Neural progenitor cell (in vitro differentiated cells): Measurements from ENCODE around the gene PRPH2. TPM values are rescaled to one million over a fixed set of nuclear protein-coding genes. Genes with fewer than 3 reads are reported as not detected.
"Not testable (repeated sequence)": the region's sequence is repeated elsewhere in the genome, so short reads cannot be mapped to it uniquely, and the experiment has no call there.

ENCODE experiments used
- DNase-seq: peaks from one replicate; pipeline ENCODE4 v3.0.0-alpha.2; 2016; ENCODE audit warnings: low spot score
- H2AFZ ChIP-seq: fragments of 200-600 bp; sonication (generic); replicated peaks from 2 replicates; pipeline ENCODE4 v1.6.1; 2016; ENCODE audit warnings: antibody characterized with exemption
- H3F3A ChIP-seq: fragments of 200-600 bp; sonication (generic); 2 replicates; pipeline ENCODE4 v1.6.1; 2016; ENCODE audit warnings: antibody characterized with exemption, low read depth
- H3K27ac ChIP-seq: fragments of 200-600 bp; sonication (generic); 2 replicates; pipeline ENCODE4 v1.5.1; 2016; ENCODE audit warnings: mild to moderate bottlenecking
- H3K27me3 ChIP-seq: fragments of 200-600 bp; sonication (generic); 2 replicates; pipeline ENCODE4 v1.6.1; 2016; ENCODE audit warnings: mild to moderate bottlenecking, moderate library complexity
- H3K36me3 ChIP-seq: fragments of 200-600 bp; sonication (generic); 2 replicates; pipeline ENCODE4 v1.5.1; 2016
- H3K4me1 ChIP-seq: fragments of 200-600 bp; sonication (generic); 2 replicates; pipeline ENCODE4 v1.6.1; 2016; ENCODE audit warnings: mixed run types
- H3K4me2 ChIP-seq: fragments of 200-600 bp; sonication (generic); 2 replicates; pipeline ENCODE4 v1.6.1; 2016
- H3K4me3 ChIP-seq: fragments of 200-600 bp; sonication (generic); 2 replicates; pipeline ENCODE4 v1.5.1; 2016
- H3K79me2 ChIP-seq: fragments of 200-600 bp; sonication (generic); 2 replicates; pipeline ENCODE4 v1.6.1; 2016; ENCODE audit warnings: low read depth
- H3K9ac ChIP-seq: fragments of 200-600 bp; sonication (generic); 2 replicates; pipeline ENCODE4 v1.6.1; 2016
- H3K9me3 ChIP-seq: fragments of 200-600 bp; sonication (generic); 2 replicates; pipeline ENCODE4 v1.5.1; 2016; ENCODE audit warnings: low read depth
- H4K20me1 ChIP-seq: fragments of 200-600 bp; sonication (generic); 2 replicates; pipeline ENCODE4 v1.6.1; 2016; ENCODE audit warnings: low read depth
- H3K27ac Mint-ChIP-seq: 3 replicates; pipeline ENCODE4 v1.8.0; 2021; ENCODE audit warnings: mixed read lengths
- H3K27me3 Mint-ChIP-seq: 2 replicates; pipeline ENCODE4 v1.8.0; 2022; ENCODE audit warnings: low read depth, mild to moderate bottlenecking, inconsistent platforms, moderate library complexity, mixed read lengths; ENCODE audit not compliant: insufficient read depth
- H3K36me3 Mint-ChIP-seq: 3 replicates; pipeline ENCODE4 v1.8.0; 2021; ENCODE audit warnings: mixed read lengths
- H3K4me1 Mint-ChIP-seq: 3 replicates; pipeline ENCODE4 v1.8.0; 2021; ENCODE audit warnings: mixed read lengths
- H3K4me3 Mint-ChIP-seq: 3 replicates; pipeline ENCODE4 v1.8.0; 2021; ENCODE audit warnings: mild to moderate bottlenecking, moderate library complexity, mixed read lengths
- H3K9me3 Mint-ChIP-seq: 3 replicates; pipeline ENCODE4 v1.8.0; 2020; ENCODE audit warnings: mixed read lengths
- EZH2 ChIP-seq: fragments of 200-600 bp; sonication (generic); IDR thresholded peaks from 2 replicates; pipeline ENCODE4 v1.6.1; 2017; ENCODE audit warnings: antibody characterized with exemption, mild to moderate bottlenecking, moderate library complexity
- EZH2phosphoT487 ChIP-seq: fragments of 200-600 bp; sonication (generic); IDR thresholded peaks from 2 replicates; pipeline ENCODE4 v1.6.1; 2017; ENCODE audit warnings: antibody characterized with exemption
- total RNA-seq: library from RNA; depleted of rRNA; stranded (reverse); fragments of >200 nt; gene quantifications from 2 replicates; pipeline ENCODE4 v1.2.3, GENCODE V29; 2015; ENCODE audit warnings: low replicate concordance
- TF ChIP-seq, protein P1 (sequence below): fragments of 200-600 bp; sonication (generic); IDR thresholded peaks from 2 replicates; pipeline ENCODE4 v1.5.1; 2017; ENCODE audit warnings: antibody characterized with exemption, mild to moderate bottlenecking

PRPH2 gene
- total RNA-seq, 1 donor from 2014 or later = not detected

DNA sequence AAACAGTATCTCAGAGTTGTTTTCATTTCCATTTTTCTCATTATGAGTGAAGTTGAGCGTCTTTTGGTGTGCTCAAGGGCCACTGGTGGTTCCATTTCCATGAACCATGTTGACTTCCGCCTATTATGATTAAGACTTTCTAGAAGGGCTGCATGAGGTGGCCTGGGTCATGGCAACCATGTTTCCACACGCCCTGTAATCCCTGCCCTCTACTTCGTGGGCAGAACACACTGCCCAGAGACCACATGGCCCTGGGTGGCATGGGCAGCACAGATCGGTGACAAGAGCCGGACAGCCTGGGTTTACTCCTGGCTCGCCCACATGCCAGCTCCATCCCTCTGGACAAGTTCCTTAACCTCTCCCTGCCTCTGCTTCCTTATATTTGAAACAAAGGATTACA, 14.8 kb downstream of the PRPH2 start:
- H3K4me2 ChIP-seq = no peak overlapping the region
- no peak overlapping the region for H2AFZ ChIP-seq
- no peak overlapping the region for H3K9ac ChIP-seq
- H3K9me3 ChIP-seq = no peaks in the 10 kb centered on the region
- Mint-ChIP-seq H3K4me1 (peaks cover 10% of the 10 kb centered on the region), H3K9me3 (peaks cover 7% of the 10 kb centered on the region), H3K36me3 (no peaks in the 10 kb centered on the region), H3K4me3 (no peak overlapping the region), H3K27ac (no peak overlapping the region), H3K27me3 (peaks cover 2% of the 10 kb centered on the region)
- no peaks in the 10 kb centered on the region for H4K20me1 ChIP-seq
- no peak for DNase-seq
- no peaks in the 10 kb centered on the region for H3K36me3 ChIP-seq
- peaks cover 20% of the 10 kb centered on the region for H3K4me1 ChIP-seq
- TF ChIP-seq EZH2 (no peak), EZH2phosphoT487 (no peak)
- TF ChIP-seq, protein P1, sequence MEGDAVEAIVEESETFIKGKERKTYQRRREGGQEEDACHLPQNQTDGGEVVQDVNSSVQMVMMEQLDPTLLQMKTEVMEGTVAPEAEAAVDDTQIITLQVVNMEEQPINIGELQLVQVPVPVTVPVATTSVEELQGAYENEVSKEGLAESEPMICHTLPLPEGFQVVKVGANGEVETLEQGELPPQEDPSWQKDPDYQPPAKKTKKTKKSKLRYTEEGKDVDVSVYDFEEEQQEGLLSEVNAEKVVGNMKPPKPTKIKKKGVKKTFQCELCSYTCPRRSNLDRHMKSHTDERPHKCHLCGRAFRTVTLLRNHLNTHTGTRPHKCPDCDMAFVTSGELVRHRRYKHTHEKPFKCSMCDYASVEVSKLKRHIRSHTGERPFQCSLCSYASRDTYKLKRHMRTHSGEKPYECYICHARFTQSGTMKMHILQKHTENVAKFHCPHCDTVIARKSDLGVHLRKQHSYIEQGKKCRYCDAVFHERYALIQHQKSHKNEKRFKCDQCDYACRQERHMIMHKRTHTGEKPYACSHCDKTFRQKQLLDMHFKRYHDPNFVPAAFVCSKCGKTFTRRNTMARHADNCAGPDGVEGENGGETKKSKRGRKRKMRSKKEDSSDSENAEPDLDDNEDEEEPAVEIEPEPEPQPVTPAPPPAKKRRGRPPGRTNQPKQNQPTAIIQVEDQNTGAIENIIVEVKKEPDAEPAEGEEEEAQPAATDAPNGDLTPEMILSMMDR = no peak
- H3K79me2 ChIP-seq = no peaks in the 10 kb centered on the region
- no peaks in the 10 kb centered on the region for H3K27me3 ChIP-seq
- no peak overlapping the region for H3K4me3 ChIP-seq
- no peaks in the 10 kb centered on the region for H3F3A ChIP-seq
- H3K27ac ChIP-seq = no peak overlapping the region

GRCh38 chr6:42704937-42705374, 17.4 kb downstream of the PRPH2 start:
- Histone ChIP-seq H3K4me1 (peaks cover 9% of the 10 kb centered on the region), H3K9me3 (no peaks in the 10 kb centered on the region), H3K36me3 (no peaks in the 10 kb centered on the region), H4K20me1 (no peaks in the 10 kb centered on the region), H3K27me3 (no peaks in the 10 kb centered on the region), H2AFZ (no peak overlapping the region), H3K79me2 (no peaks in the 10 kb centered on the region), H3K4me2 (no peak overlapping the region), H3F3A (no peaks in the 10 kb centered on the region), H3K9ac (no peak overlapping the region), H3K27ac (no peak overlapping the region), H3K4me3 (no peak overlapping the region)
- no peak for DNase-seq
- peaks cover 2% of the 10 kb centered on the region for H3K27me3 Mint-ChIP-seq
- H3K27ac Mint-ChIP-seq = no peak overlapping the region
- no peaks in the 10 kb centered on the region for H3K4me1 Mint-ChIP-seq
- H3K36me3 Mint-ChIP-seq = no peaks in the 10 kb centered on the region
- H3K9me3 Mint-ChIP-seq = no peaks in the 10 kb centered on the region
- peak overlapping the region; percentile 41 for H3K4me3 Mint-ChIP-seq
- TF ChIP-seq, protein P1 = no peak
- TF ChIP-seq EZH2phosphoT487 = no peak

DNA sequence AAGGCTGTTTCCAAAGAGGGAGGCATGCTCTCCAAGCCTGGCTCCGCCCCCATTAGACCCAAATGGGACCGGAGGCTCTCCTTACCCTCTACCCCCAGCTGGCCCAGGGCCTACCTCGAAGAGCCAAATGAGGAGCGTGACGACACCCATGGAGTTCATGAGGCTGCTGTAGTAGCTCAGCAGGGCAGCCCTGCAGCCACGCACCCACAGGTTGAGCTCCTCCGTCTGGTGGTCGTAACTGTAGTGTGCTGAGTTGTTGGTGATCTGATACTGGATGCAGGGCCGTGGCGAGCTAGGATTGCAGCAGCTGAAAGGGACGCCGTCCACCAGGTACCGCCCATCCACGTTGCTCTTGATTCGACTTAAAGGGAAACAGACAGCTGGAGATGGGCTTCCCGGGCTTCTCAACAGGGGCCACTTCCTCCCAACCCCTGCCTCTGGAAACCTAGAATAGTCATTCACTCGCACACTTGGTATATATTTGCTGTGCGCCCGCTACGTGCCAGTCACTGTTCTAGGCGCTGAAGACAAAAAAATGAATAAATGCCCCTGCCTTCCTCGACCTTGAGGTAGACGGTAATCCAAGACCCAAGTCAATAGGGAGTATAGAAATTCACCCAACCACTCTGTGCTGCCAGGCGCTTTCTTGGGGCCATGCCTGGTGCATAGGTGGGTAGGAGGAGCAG, 18.0 kb downstream of the PRPH2 start:
- Histone ChIP-seq H2AFZ (peak overlapping the region; percentile 100), H3K27ac (no peak overlapping the region), H3K4me1 (peaks cover 6% of the 10 kb centered on the region), H3K4me3 (no peak overlapping the region), H3K36me3 (no peaks in the 10 kb centered on the region), H3K27me3 (no peaks in the 10 kb centered on the region), H4K20me1 (no peaks in the 10 kb centered on the region), H3K9ac (no peak overlapping the region), H3K9me3 (no peaks in the 10 kb centered on the region), H3K4me2 (peak overlapping the region; percentile 35), H3K79me2 (no peaks in the 10 kb centered on the region), H3F3A (no peaks in the 10 kb centered on the region)
- Mint-ChIP-seq H3K9me3 (no peaks in the 10 kb centered on the region), H3K4me1 (no peaks in the 10 kb centered on the region), H3K27ac (no peak overlapping the region), H3K36me3 (no peaks in the 10 kb centered on the region), H3K4me3 (no peak overlapping the region), H3K27me3 (peaks cover 2% of the 10 kb centered on the region)
- DNase-seq = no peak
- TF ChIP-seq EZH2phosphoT487 = no peak
- TF ChIP-seq, protein P1 = no peak
- TF ChIP-seq EZH2 = no peak

- not testable (repeated sequence) for H3K9me3 Mint-ChIP-seq, H3K27ac Mint-ChIP-seq, H3K9ac ChIP-seq, H4K20me1 ChIP-seq, H3K4me3 Mint-ChIP-seq, H3K27me3 Mint-ChIP-seq, H2AFZ ChIP-seq, H3K36me3 ChIP-seq, H3F3A ChIP-seq, DNase-seq, H3K27me3 ChIP-seq, H3K4me2 ChIP-seq, H3K27ac ChIP-seq, H3K79me2 ChIP-seq, H3K36me3 Mint-ChIP-seq, H3K4me1 Mint-ChIP-seq, H3K4me3 ChIP-seq, H3K4me1 ChIP-seq, H3K9me3 ChIP-seq
These were observed 19.6 kb downstream of the PRPH2 start for GRCh38 chr6:42702786-42703185.
